Measurements from ENCODE around the gene SETD5. TPM values are rescaled to one million over a fixed set of nuclear protein-coding genes. Genes with fewer than 3 reads are reported as not detected.

The SETD5 gene
- total and polyA plus RNA-seq, 2 donors (not counting 3 experiments of a cell fraction or from before 2014, with no cell fraction given): 48.2 to 149 TPM

DNA sequence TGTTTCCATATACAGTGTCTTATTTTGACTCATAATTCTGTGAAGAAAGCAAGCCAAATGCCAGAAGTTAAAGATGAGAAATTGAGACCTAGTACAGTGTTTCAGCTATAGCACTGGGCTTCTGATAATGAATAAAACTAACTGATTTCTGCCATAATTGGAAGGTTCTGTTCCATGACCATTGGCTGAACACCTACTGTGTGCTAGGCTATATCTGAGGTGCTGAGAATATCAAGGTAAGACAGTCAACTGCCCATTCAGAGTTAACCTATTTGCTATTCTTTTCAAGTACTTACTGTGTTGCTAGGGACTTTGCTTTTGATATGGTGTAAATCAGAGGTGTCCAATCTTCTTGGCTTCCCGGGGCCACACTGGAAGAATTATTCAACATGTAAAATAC, 82.8 kb downstream of the SETD5 start:
- H3K9ac ChIP-seq (replicated peaks; ENCODE audit: extremely low read depth, insufficient read depth, low read length): no peak overlapping the region
- no peaks in the 10 kb centered on the region for H3K9me3 ChIP-seq (replicated peaks; ENCODE audit: control insufficient read depth, insufficient read depth, low read length)
- no peak for DNase-seq (ENCODE audit: low read depth, low spot score)
- ChIA-PET POLR2A (no interaction called here), CTCF (interaction anchor here (1.1 kb wide), 1 partner anchor 23 kb away, joined by 4 read pairs; no protein-coding TSS in a partner anchor)
- no peak for FAIRE-seq
- H3K27me3 ChIP-seq (ENCODE audit: control insufficient read depth in 2 of 2, insufficient read depth in 2 of 2, low read length in 2 of 2): no peaks in the 10 kb centered on the region
- H3K4me2 ChIP-seq (ENCODE audit: insufficient read depth, low read length): no peak overlapping the region
- no peaks in the 10 kb centered on the region for H3K4me1 ChIP-seq (ENCODE audit: control insufficient read depth, extremely low read depth, insufficient read depth, low read length)
- TF ChIP-seq FOS (IDR thresholded peaks at IDR 0.05; ENCODE audit: borderline replicate concordance, insufficient read depth, low read length) (no peak), POLR2AphosphoS5 (IDR thresholded peaks at IDR 0.05; ENCODE audit: insufficient read depth, low read depth, low read length) (no peak), JUN (IDR thresholded peaks at IDR 0.05; ENCODE audit: borderline replicate concordance, insufficient read depth, insufficient read length, low read depth) (no peak), MYC (IDR thresholded peaks at IDR 0.05; ENCODE audit: low read depth, low read length) (no peak), EZH2 (IDR thresholded peaks at IDR 0.05; ENCODE audit: borderline replicate concordance, low read depth, low read length, severe bottlenecking) (no peak), GATA2 (IDR thresholded peaks at IDR 0.05; ENCODE audit: insufficient read depth, insufficient read length, low read depth, low read length) (no peak), POLR2A (IDR thresholded peaks at IDR 0.05; ENCODE audit: low read depth, low read length) (no peak)
- TF ChIP-seq, protein P1, sequence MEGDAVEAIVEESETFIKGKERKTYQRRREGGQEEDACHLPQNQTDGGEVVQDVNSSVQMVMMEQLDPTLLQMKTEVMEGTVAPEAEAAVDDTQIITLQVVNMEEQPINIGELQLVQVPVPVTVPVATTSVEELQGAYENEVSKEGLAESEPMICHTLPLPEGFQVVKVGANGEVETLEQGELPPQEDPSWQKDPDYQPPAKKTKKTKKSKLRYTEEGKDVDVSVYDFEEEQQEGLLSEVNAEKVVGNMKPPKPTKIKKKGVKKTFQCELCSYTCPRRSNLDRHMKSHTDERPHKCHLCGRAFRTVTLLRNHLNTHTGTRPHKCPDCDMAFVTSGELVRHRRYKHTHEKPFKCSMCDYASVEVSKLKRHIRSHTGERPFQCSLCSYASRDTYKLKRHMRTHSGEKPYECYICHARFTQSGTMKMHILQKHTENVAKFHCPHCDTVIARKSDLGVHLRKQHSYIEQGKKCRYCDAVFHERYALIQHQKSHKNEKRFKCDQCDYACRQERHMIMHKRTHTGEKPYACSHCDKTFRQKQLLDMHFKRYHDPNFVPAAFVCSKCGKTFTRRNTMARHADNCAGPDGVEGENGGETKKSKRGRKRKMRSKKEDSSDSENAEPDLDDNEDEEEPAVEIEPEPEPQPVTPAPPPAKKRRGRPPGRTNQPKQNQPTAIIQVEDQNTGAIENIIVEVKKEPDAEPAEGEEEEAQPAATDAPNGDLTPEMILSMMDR (IDR thresholded peaks at IDR 0.05; ENCODE audit: extremely low read depth in 1 of 2, insufficient read depth in 1 of 2, low read depth in 1 of 2, low read length in 2 of 2): no peak
- TF ChIP-seq, protein P2, sequence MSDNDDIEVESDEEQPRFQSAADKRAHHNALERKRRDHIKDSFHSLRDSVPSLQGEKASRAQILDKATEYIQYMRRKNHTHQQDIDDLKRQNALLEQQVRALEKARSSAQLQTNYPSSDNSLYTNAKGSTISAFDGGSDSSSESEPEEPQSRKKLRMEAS (IDR thresholded peaks at IDR 0.05; ENCODE audit: insufficient read depth, insufficient read length): no peak
- no peak overlapping the region for H3K4me3 ChIP-seq (replicated peaks in 1 of 3; ENCODE audit: insufficient read depth in 1 of 3, low read depth in 1 of 3, low read length in 3 of 3)
- dilution Hi-C loops (cut with MboI; ENCODE audit: extremely low pct_ligation_motif_present, low sequenced_read_pairs): no loop called here
- H3K27ac ChIP-seq (ENCODE audit: insufficient read depth, low read depth, low read length): no peak overlapping the region
- intact Hi-C loops (cut with micrococcal nuclease): no loop called here
- peaks cover 11 to 27% of the 10 kb centered on the region in 2 experiments for H3K36me3 ChIP-seq (ENCODE audit: control insufficient read depth in 2 of 2, extremely low read depth in 1 of 2, insufficient read depth in 2 of 2, low read length in 2 of 2)
- no TSS peak for BruUV-seq (replicated peaks)
- no peak overlapping the region for H2AFZ ChIP-seq (ENCODE audit: low read depth, low read length)
- H3K79me2 ChIP-seq (ENCODE audit: control insufficient read depth, insufficient read depth, low read length): no peaks in the 10 kb centered on the region
- H4K20me1 ChIP-seq (replicated peaks; ENCODE audit: control insufficient read depth, extremely low read depth, insufficient read depth, low read length): no peaks in the 10 kb centered on the region
- H3K9me1 ChIP-seq (replicated peaks; ENCODE audit: control insufficient read depth, extremely low read depth, insufficient read depth, low read length): no peaks in the 10 kb centered on the region

Measured in endothelial cell of umbilical vein (primary cell).